ENCODE data around the gene MAFF. TPM values are rescaled to one million over a fixed set of nuclear protein-coding genes. Genes with fewer than 3 reads are reported as not detected.

MAFF gene
- total RNA-seq, 3 donors from 2014 or later (not counting 1 experiment from before 2014, with no cell fraction given) = 168 to 215 (median 187) TPM

DNA sequence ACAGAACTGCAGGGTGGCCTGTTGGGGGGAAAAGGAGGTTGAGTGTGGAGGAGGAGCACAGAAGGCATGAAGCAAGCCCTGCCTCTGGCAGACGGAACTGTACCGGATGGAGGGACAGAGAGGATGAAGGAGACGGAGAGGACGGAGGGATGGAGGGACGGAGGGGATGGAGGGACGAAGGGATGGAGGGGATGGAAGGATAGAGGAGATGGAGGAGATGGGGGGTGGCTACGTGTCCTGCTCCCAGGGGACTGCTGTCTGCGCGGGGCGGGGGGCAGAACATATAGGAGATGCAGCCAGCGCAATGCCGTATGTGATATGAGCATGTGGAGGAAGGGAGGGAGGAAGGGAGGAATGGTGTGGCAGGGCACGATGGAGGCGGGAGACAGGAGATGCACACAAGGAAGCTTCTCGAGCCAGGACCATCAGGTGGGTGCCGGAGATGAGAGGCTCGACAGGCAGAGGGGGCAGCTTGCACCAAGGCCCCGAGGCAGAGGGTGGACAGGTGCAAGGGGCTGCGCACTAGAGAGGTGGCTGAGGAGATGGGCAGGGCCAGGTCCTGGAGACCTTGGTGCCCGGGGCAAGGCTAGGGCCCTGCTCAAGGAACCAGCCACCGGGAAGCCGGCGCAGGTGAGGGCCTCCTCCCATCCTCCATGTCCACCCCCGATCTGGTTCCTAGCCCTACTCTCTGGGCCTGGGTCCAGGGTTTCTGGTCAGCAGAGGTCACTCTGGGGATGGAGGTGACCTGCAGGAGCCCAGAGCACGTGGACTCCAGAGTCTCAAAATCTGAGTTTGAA lies 25.3 kb downstream of the MAFF start:
- ATAC-seq (no peak), DNase-seq (no peak)
- Mint-ChIP-seq H3K27me3 (ENCODE audit: low read depth in 2 of 2) (no peaks in the 10 kb centered on the region), H3K4me3 (no peak overlapping the region), H3K9me3 (no peaks in the 10 kb centered on the region), H3K4me1 (peaks cover 20 to 31% of the 10 kb centered on the region in 2 donors), H3K27ac (no peak overlapping the region), H3K36me3 (no peaks in the 10 kb centered on the region)
- Histone ChIP-seq H3K36me3 (ENCODE audit: control insufficient read depth, insufficient read depth, low read length) (peaks cover 33% of the 10 kb centered on the region), H3K27me3 (ENCODE audit: control insufficient read depth, insufficient read depth, low read length) (no peaks in the 10 kb centered on the region), H3K4me1 (ENCODE audit: control insufficient read depth, insufficient read depth, low read length) (peaks cover 35% of the 10 kb centered on the region), H3K27ac (ENCODE audit: low read length) (no peak overlapping the region), H3K4me3 (ENCODE audit: low read length) (no peak overlapping the region), H3K9me3 (ENCODE audit: control insufficient read depth, insufficient read depth, low read length) (no peaks in the 10 kb centered on the region)
- 96% methylated on average over 25 of the region's 25 CpGs for whole genome bisulfite sequencing (ENCODE audit: insufficient coverage)
- intact Hi-C loops (cut with micrococcal nuclease) = loop anchor here (10.0 kb wide), 1 partner anchor 52 kb away; no protein-coding TSS in a partner anchor
- TF ChIP-seq CTCF (IDR thresholded peaks at IDR 0.05) = no peak

DNA sequence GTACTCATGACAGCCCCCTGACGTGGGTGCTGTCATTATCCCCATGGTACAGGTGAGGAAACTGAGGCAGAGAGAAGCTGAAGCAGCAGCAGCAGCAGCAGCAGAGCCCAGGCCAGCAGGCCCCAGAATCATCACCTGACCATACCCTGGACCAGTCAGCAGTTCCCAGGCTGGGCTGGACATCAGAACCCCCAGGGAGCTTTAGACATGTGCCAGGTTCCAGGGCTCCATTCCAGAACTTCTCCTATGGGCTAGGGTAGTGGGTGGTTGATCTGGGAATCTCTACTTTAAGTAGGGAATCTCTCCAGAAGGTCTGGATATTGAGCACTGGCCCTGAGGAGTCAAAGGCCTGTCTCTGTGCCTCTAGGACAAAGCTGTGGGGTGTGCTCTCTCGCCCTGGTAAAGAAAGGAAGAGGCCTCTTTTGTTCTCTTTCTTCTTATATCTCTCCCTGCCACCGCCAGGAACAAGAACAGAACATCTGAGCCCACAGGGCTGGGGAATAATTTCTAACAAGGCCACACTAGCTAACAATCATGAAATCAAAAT lies 26.6 kb downstream of the MAFF start:
- Mint-ChIP-seq H3K4me1 (peaks cover 20 to 35% of the 10 kb centered on the region in 2 donors), H3K9me3 (no peaks in the 10 kb centered on the region), H3K27me3 (ENCODE audit: low read depth in 2 of 2) (no peaks in the 10 kb centered on the region), H3K36me3 (no peaks in the 10 kb centered on the region), H3K27ac (peak overlapping the region; percentile 84 to 95), H3K4me3 (peak overlapping the region; percentile 55)
- DNase-seq (no peak), ATAC-seq (no peak)
- WGBS (ENCODE audit: insufficient coverage) = 82% methylated on average over 3 of the region's 3 CpGs
- H3K9me3 ChIP-seq (ENCODE audit: control insufficient read depth, insufficient read depth, low read length) = no peaks in the 10 kb centered on the region
- H3K4me3 ChIP-seq (ENCODE audit: low read length) = no peak overlapping the region
- no peak for TF ChIP-seq CTCF (IDR thresholded peaks at IDR 0.05)
- peak overlapping the region; percentile 81 for H3K27ac ChIP-seq (ENCODE audit: low read length)
- intact Hi-C loops (cut with micrococcal nuclease) = loop anchor here (10.0 kb wide), 1 partner anchor 54 kb away; no protein-coding TSS in a partner anchor
- no peaks in the 10 kb centered on the region for H3K27me3 ChIP-seq (ENCODE audit: control insufficient read depth, insufficient read depth, low read length)
- H3K36me3 ChIP-seq (ENCODE audit: control insufficient read depth, insufficient read depth, low read length) = peaks cover 27% of the 10 kb centered on the region
- peaks cover 35% of the 10 kb centered on the region for H3K4me1 ChIP-seq (ENCODE audit: control insufficient read depth, insufficient read depth, low read length)

- H3K36me3 Mint-ChIP-seq = no peaks in the 10 kb centered on the region
- WGBS (ENCODE audit: insufficient coverage) = 71% methylated on average over 13 of the region's 14 CpGs
- peak overlapping the region; percentile 81 for H3K27ac ChIP-seq (ENCODE audit: low read length)
- intact Hi-C loops (cut with micrococcal nuclease) = loop anchor here (10.0 kb wide), 1 partner anchor 54 kb away; no protein-coding TSS in a partner anchor
- TF ChIP-seq CTCF (IDR thresholded peaks at IDR 0.05) = no peak
- H3K27me3 Mint-ChIP-seq (ENCODE audit: low read depth in 2 of 2) = no peaks in the 10 kb centered on the region
- peak overlapping the region; percentile 55 for H3K4me3 Mint-ChIP-seq
- DNase-seq (peak in 1 of 2 donors; percentile 23), ATAC-seq (peak in 1 of 3 donors; percentile 42)
- no peak overlapping the region for H3K4me3 ChIP-seq (ENCODE audit: low read length)
- H3K4me1 ChIP-seq (ENCODE audit: control insufficient read depth, insufficient read depth, low read length) = peaks cover 35% of the 10 kb centered on the region
- H3K36me3 ChIP-seq (ENCODE audit: control insufficient read depth, insufficient read depth, low read length) = peaks cover 24% of the 10 kb centered on the region
- H3K4me1 Mint-ChIP-seq = peaks cover 20 to 35% of the 10 kb centered on the region in 2 donors
- H3K27me3 ChIP-seq (ENCODE audit: control insufficient read depth, insufficient read depth, low read length) = no peaks in the 10 kb centered on the region
- no peaks in the 10 kb centered on the region for H3K9me3 ChIP-seq (ENCODE audit: control insufficient read depth, insufficient read depth, low read length)
- no peaks in the 10 kb centered on the region for H3K9me3 Mint-ChIP-seq
- H3K27ac Mint-ChIP-seq = peak overlapping the region; percentile 84 to 95
Measured at GRCh38 chr22:38228873-38229740, 27.3 kb downstream of the MAFF start.

Data from natural killer cell (primary cell).